Caco-2 (cell line): ENCODE measurements around the gene CERS1. TPM values are rescaled to one million over a fixed set of nuclear protein-coding genes. Genes with fewer than 3 reads are reported as not detected.

Source experiments
- BruUV-seq: library from RNA; stranded (reverse); fragments of 400-500 nt; replicated peaks from 2 replicates; lab custom pipeline; 2021; lab: Mats Ljungman, UMichigan
- CTCF ChIA-PET: fragments of 300-600 bp; sonication (Branson Sonifier 250); formaldehyde crosslinking; loops from one replicate; lab custom pipeline; 2022; ENCODE audit warnings: antibody characterized with exemption; lab: Charles Lee
- POLR2A ChIA-PET: fragments of 300-600 bp; sonication (Branson Sonifier 250); formaldehyde crosslinking; loops from one replicate; lab custom pipeline; 2022; ENCODE audit warnings: antibody characterized with exemption; lab: Charles Lee
- DNase-seq, 2 experiments: peaks; one replicate each; pipeline versions ENCODE4 v3.0.0 to v3.0.0-alpha.2; 2020 to 2022
- H3K27me3 ChIP-seq: replicated peaks from 2 replicates; pipeline ENCODE4 v1.6.0; 2011; ENCODE audit warnings: low read length; ENCODE audit not compliant: control insufficient read depth, insufficient read depth
- H3K36me3 ChIP-seq: 2 replicates; pipeline ENCODE4 v1.5.1; 2011; ENCODE audit warnings: low read length; ENCODE audit not compliant: control insufficient read depth, insufficient read depth
- H3K4me1 ChIP-seq: fragments of 250-450 bp; sonication (Bioruptor Pico); 2 replicates; pipeline ENCODE4 v1.5.1; 2020; ENCODE audit warnings: mild to moderate bottlenecking
- H3K4me3 ChIP-seq: 2 replicates; pipeline ENCODE4 v1.5.1; 2011; ENCODE audit warnings: low read depth, mild to moderate bottlenecking, control low read depth, low read length
- H3K9me3 ChIP-seq: fragments of 250-450 bp; sonication (Bioruptor Pico); 2 replicates; pipeline ENCODE4 v1.5.1; 2020; ENCODE audit warnings: mild to moderate bottlenecking, moderate library complexity
- H3K27ac Mint-ChIP-seq: one replicate; pipeline ENCODE4 v1.8.0; 2022; ENCODE audit warnings: mixed read lengths; ENCODE audit not compliant: unreplicated experiment
- H3K27me3 Mint-ChIP-seq: one replicate; pipeline ENCODE4 v1.8.0; 2022; ENCODE audit warnings: mixed read lengths; ENCODE audit not compliant: insufficient read depth, unreplicated experiment
- H3K36me3 Mint-ChIP-seq: one replicate; pipeline ENCODE4 v1.8.0; 2022; ENCODE audit warnings: mild to moderate bottlenecking, mixed read lengths; ENCODE audit not compliant: insufficient read depth, unreplicated experiment
- H3K4me1 Mint-ChIP-seq: one replicate; pipeline ENCODE4 v1.8.0; 2022; ENCODE audit warnings: low read depth, mixed read lengths; ENCODE audit not compliant: unreplicated experiment
- H3K4me3 Mint-ChIP-seq: one replicate; pipeline ENCODE4 v1.8.0; 2022; ENCODE audit warnings: mild to moderate bottlenecking, moderate library complexity, mixed read lengths; ENCODE audit not compliant: unreplicated experiment
- H3K9me3 Mint-ChIP-seq: one replicate; pipeline ENCODE4 v1.8.0; 2022; ENCODE audit warnings: mixed read lengths; ENCODE audit not compliant: unreplicated experiment
- CTCF ChIP-seq, 2 experiments: fragments of 200-600 bp in 1 of 2; IDR thresholded peaks; 1 replicate in 1 of 2; 2 replicates in 1 of 2; pipeline versions ENCODE4 v1.5.1 to v1.8.0; 2011 to 2022; ENCODE audit warnings: antibody characterized with exemption in 1 of 2, control low read depth in 1 of 2, inconsistent platforms in 1 of 2, low read depth in 1 of 2, low read length in 1 of 2, mild to moderate bottlenecking in 1 of 2, moderate library complexity in 1 of 2; ENCODE audit not compliant: insufficient read depth in 1 of 2, severe bottlenecking in 1 of 2, unreplicated experiment in 1 of 2
- intact Hi-C: fragments of 100-400 bp; cut with micrococcal nuclease; formaldehyde crosslinking; loops from one replicate; pipeline ENCODE4 v1.10.0; 2022; ENCODE audit not compliant: unreplicated experiment
- total RNA-seq: library from RNA; stranded (reverse); gene quantifications from 2 replicates; pipeline ENCODE4 v1.2.3, GENCODE V29; 2022

CERS1 gene
- total RNA-seq, 1 experiment from 2014 or later = 20.3 TPM

DNA sequence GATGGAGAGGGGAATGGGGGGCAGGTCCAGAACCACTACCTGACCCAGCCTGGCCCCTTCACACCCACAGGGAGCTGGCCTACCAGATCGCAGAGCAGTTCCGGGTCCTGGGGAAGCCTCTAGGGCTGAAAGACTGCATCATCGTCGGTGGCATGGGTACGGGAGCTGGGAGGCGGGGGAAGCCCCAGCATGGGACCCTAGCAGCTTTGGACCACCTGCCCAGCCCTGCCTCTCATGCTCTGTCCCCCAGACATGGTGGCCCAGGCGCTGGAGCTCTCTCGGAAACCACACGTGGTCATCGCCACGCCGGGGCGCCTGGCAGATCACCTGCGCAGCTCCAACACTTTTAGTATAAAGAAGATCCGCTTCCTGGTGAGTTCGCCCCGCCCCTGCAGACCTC, 25.6 kb upstream of the CERS1 start:
- intact Hi-C loops = no loop called here
- no peaks in the 10 kb centered on the region for H3K9me3 ChIP-seq
- H3K27ac Mint-ChIP-seq = no peak overlapping the region
- H3K27me3 ChIP-seq = no peaks in the 10 kb centered on the region
- TF ChIP-seq CTCF (IDR thresholded peaks at IDR 0.05; ENCODE audit: insufficient read depth in 1 of 2, low read depth in 1 of 2, low read length in 1 of 2, severe bottlenecking in 1 of 2, unreplicated experiment in 1 of 2) = no peak
- ChIA-PET POLR2A (no interaction called here), CTCF (no interaction called here)
- no peak for DNase-seq
- H3K36me3 ChIP-seq = peaks cover 3% of the 10 kb centered on the region
- no peaks in the 10 kb centered on the region for H3K4me1 Mint-ChIP-seq
- no TSS peak for BruUV-seq
- peaks cover 88% of the 10 kb centered on the region for H3K36me3 Mint-ChIP-seq
- H3K4me1 ChIP-seq = peaks cover 5% of the 10 kb centered on the region
- no peak overlapping the region for H3K4me3 ChIP-seq
- H3K27me3 Mint-ChIP-seq = no peaks in the 10 kb centered on the region
- H3K9me3 Mint-ChIP-seq = no peaks in the 10 kb centered on the region
- peak overlapping the region; percentile 73 for H3K4me3 Mint-ChIP-seq

GRCh38 chr19:18920400-18920799, 24.4 kb upstream of the CERS1 start:
- no TSS peak for BruUV-seq
- no peaks in the 10 kb centered on the region for H3K4me1 Mint-ChIP-seq
- H3K36me3 ChIP-seq = peaks cover 3% of the 10 kb centered on the region
- peaks cover 5% of the 10 kb centered on the region for H3K4me1 ChIP-seq
- peaks cover 88% of the 10 kb centered on the region for H3K36me3 Mint-ChIP-seq
- H3K27me3 ChIP-seq = no peaks in the 10 kb centered on the region
- H3K27me3 Mint-ChIP-seq = no peaks in the 10 kb centered on the region
- CTCF ChIA-PET = no interaction called here
- H3K9me3 Mint-ChIP-seq = no peaks in the 10 kb centered on the region
- H3K4me3 ChIP-seq = peak overlapping the region; percentile 65
- DNase-seq = no peak
- H3K9me3 ChIP-seq = no peaks in the 10 kb centered on the region
- H3K27ac Mint-ChIP-seq = peak overlapping the region; percentile 92
- TF ChIP-seq CTCF (IDR thresholded peaks at IDR 0.05; ENCODE audit: insufficient read depth in 1 of 2, low read depth in 1 of 2, low read length in 1 of 2, severe bottlenecking in 1 of 2, unreplicated experiment in 1 of 2) = no peak
- intact Hi-C loops = no loop called here
- peak overlapping the region; percentile 73 for H3K4me3 Mint-ChIP-seq
- POLR2A ChIA-PET = no interaction called here

DNA sequence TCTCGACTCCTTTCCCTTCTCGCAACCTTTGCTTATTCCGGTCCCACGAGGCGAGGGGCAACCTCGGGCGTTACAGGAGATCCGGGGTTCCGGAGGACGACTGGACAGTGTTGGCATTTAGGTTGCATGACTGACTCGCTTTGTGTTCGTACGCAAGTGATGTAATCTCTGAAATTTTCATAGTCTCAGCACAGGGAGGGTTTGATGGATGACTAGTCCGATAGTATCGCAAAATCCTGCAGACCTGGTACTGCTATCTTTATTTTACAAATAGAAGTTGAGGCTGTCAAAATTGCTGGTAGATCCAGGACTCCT, 23.9 kb upstream of the CERS1 start:
- Histone ChIP-seq H3K36me3 (peaks cover 3% of the 10 kb centered on the region), H3K4me1 (peaks cover 5% of the 10 kb centered on the region), H3K27me3 (no peaks in the 10 kb centered on the region), H3K4me3 (peak overlapping the region; percentile 65), H3K9me3 (no peaks in the 10 kb centered on the region)
- Mint-ChIP-seq H3K4me1 (no peaks in the 10 kb centered on the region), H3K27me3 (no peaks in the 10 kb centered on the region), H3K27ac (peak overlapping the region; percentile 92), H3K4me3 (peak overlapping the region; percentile 73), H3K9me3 (no peaks in the 10 kb centered on the region), H3K36me3 (peaks cover 88% of the 10 kb centered on the region)
- TF ChIP-seq CTCF (IDR thresholded peaks at IDR 0.05; ENCODE audit: insufficient read depth in 1 of 2, low read depth in 1 of 2, low read length in 1 of 2, severe bottlenecking in 1 of 2, unreplicated experiment in 1 of 2) = no peak
- DNase-seq = no peak
- BruUV-seq = TSS peak; percentile 73
- intact Hi-C loops = loop anchor here (1.0 to 2.0 kb wide), 3 partner anchors 21 to 66 kb away; partner anchors contain the start of gene HOMER3
- ChIA-PET POLR2A (interaction anchor here (0.6 to 1.6 kb wide), 12 partner anchors 9 to 348 kb away, joined by 3 to 7 read pairs (median 4); partner anchors contain the start of genes CERS1 and UBA52), CTCF (interaction anchor here (1.0 to 1.4 kb wide), 3 partner anchors 67 to 400 kb away, joined by 3 to 10 read pairs (median 3); no protein-coding TSS in a partner anchor)
